Astrocyte (in vitro differentiated cells and primary cell): ENCODE data around the gene ABCC4.

Experiments
- CTCF ChIP-seq: IDR thresholded peaks from 2 replicates; pipeline ENCODE4 v1.5.1; 2011; ENCODE audit warnings: low read depth, mild to moderate bottlenecking, inconsistent platforms, low read length, moderate library complexity; ENCODE audit not compliant: insufficient read depth
- EZH2 ChIP-seq: IDR thresholded peaks from 2 replicates; pipeline ENCODE4 v1.6.1; 2012; ENCODE audit warnings: mild to moderate bottlenecking, low read length, inconsistent platforms; ENCODE audit not compliant: insufficient read depth

DNA sequence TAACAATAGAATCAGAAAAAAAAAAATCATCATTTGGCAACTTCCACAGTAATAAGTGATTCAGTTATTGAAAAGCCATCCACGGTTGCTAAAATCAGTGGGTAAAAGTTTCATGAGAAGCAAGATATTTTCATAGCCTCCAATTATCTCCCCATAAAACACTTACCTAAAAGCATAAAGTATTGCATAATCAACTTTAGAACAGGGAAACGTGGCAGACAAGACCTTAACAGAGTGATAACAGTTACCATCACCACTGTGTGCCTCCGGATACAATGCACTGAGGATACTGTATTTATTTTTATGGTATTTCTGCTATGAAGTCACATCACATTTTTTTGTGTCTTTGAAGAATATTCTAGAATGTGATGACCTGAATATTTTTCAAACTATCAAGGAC lies 37.0 kb downstream of the ABCC4 start:
- TF ChIP-seq CTCF: no peak
- no peak for TF ChIP-seq EZH2
